Esophagus muscularis mucosa (tissue), 4 donors: Measurements from ENCODE around the gene RNU5B-1.

Experiments
- CTCF ChIP-seq, 3 experiments: fragments of 200-600 bp in 2 of 3; fragments of 450-650 bp in 1 of 3; sonication (generic) in 2 of 3; IDR thresholded peaks; one replicate each; pipeline ENCODE4 v1.5.1; 2017 to 2019; ENCODE audit warnings: antibody characterized with exemption in 3 of 3, mild to moderate bottlenecking in 2 of 3, moderate library complexity in 1 of 3
- EP300 ChIP-seq: sonication (generic); formaldehyde crosslinking; IDR thresholded peaks from one replicate; pipeline ENCODE4 v1.6.1; 2017; ENCODE audit warnings: antibody characterized with exemption
- POLR2A ChIP-seq: fragments of 450-650 bp; IDR thresholded peaks from one replicate; pipeline ENCODE4 v1.6.1; 2017; ENCODE audit warnings: antibody characterized with exemption, moderate library complexity, mild to moderate bottlenecking, low read depth
- POLR2AphosphoS5 ChIP-seq, 2 donors: sonication (generic); formaldehyde crosslinking; IDR thresholded peaks; one replicate each; pipeline ENCODE4 v1.6.1; 2017; ENCODE audit warnings: antibody characterized with exemption in 2 of 2

GRCh38 chr15:65277015-65277414 is 27.5 kb upstream of the RNU5B-1 start:
- TF ChIP-seq CTCF (IDR thresholded peaks at IDR 0.05) (no peak), POLR2AphosphoS5 (IDR thresholded peaks at IDR 0.05) (no peak), EP300 (no peak), POLR2A (no peak)
